ENCODE results near the gene SLC66A2.

Gene SLC66A2

GRCh38 chr18:79970419-79971133 is 19.1 kb upstream of the SLC66A2 start:
- DNase-seq: no peak

- peak; percentile 72 for DNase-seq
These were observed 13.9 kb upstream of the SLC66A2 start for GRCh38 chr18:79965119-79965902.

- peak; percentile 86 for DNase-seq
These were observed 13.1 kb upstream of the SLC66A2 start, which contains the start of gene HSBP1L1 for GRCh38 chr18:79964330-79965118. TSS of gene HSBP1L1 (plus strand) at chr18:79964643. CDS start at chr18:79964736, 93 bp downstream.

- no peak for DNase-seq
These were observed 12.3 kb upstream of the SLC66A2 start for GRCh38 chr18:79963658-79964329.

GRCh38 chr18:79962835-79963657 is 11.6 kb upstream of the SLC66A2 start:
- DNase-seq: no peak

GRCh38 chr18:79962311-79962710 is 10.9 kb upstream of the SLC66A2 start:
- no peak for DNase-seq

- peak; percentile 82 for DNase-seq
These were observed 10.3 kb upstream of the SLC66A2 start for GRCh38 chr18:79961527-79962291.

- DNase-seq: no peak
These were observed 9.6 kb upstream of the SLC66A2 start for GRCh38 chr18:79960921-79961526.

- DNase-seq: peak; percentile 77
These were observed 8.8 kb upstream of the SLC66A2 start for GRCh38 chr18:79960161-79960801.

- DNase-seq: no peak
These were observed 7.5 kb upstream of the SLC66A2 start for GRCh38 chr18:79958981-79959380.

GRCh38 chr18:79956276-79956675 is 4.8 kb upstream of the SLC66A2 start:
- DNase-seq: no peak

- DNase-seq: no peak
These were observed 4.0 kb upstream of the SLC66A2 start for GRCh38 chr18:79955302-79956075.

GRCh38 chr18:79954791-79955190 is 3.3 kb upstream of the SLC66A2 start:
- DNase-seq: no peak

- peak; percentile 37 for DNase-seq
These were observed 2.7 kb upstream of the SLC66A2 start for GRCh38 chr18:79953971-79954651.

GRCh38 chr18:79952996-79953559 is 1.6 kb upstream of the SLC66A2 start:
- DNase-seq: no peak

GRCh38 chr18:79952456-79952995 is 1.1 kb upstream of the SLC66A2 start:
- DNase-seq: no peak

- peak; percentile 65 for DNase-seq
These were observed 725 bp downstream of the SLC66A2 start for GRCh38 chr18:79950515-79951341.
